H9 (cell line): ENCODE data around the gene NCS1. TPM values are rescaled to one million over a fixed set of nuclear protein-coding genes. Genes with fewer than 3 reads are reported as not detected.

Experiments used
- DNase-seq: peaks from one replicate; pipeline ENCODE4 v3.0.0-alpha.2; 2017
- H2AFZ ChIP-seq: one replicate; pipeline ENCODE4 v1.6.1; 2013; ENCODE audit warnings: mild to moderate bottlenecking, low read length, control low read depth, moderate library complexity
- H2AK5ac ChIP-seq: 2 replicates; pipeline ENCODE4 v1.6.1; 2013; ENCODE audit warnings: low read length, control low read depth, mixed read lengths; ENCODE audit not compliant: insufficient read length
- H2BK120ac ChIP-seq: one replicate; pipeline ENCODE4 v1.6.1; 2013; ENCODE audit warnings: low read depth, mild to moderate bottlenecking, low read length, control low read depth, inconsistent platforms; ENCODE audit not compliant: poor library complexity, severe bottlenecking
- H2BK12ac ChIP-seq: 2 replicates; pipeline ENCODE4 v1.6.1; 2013; ENCODE audit warnings: low read length, control low read depth, mixed read lengths, low read depth; ENCODE audit not compliant: insufficient read length
- H2BK15ac ChIP-seq: 2 replicates; pipeline ENCODE4 v1.6.1; 2013; ENCODE audit warnings: low read depth, low read length, control low read depth
- H2BK20ac ChIP-seq: one replicate; pipeline ENCODE4 v1.6.1; 2013; ENCODE audit warnings: low read depth, mild to moderate bottlenecking, low read length, control low read depth, inconsistent platforms; ENCODE audit not compliant: poor library complexity, severe bottlenecking
- H2BK5ac ChIP-seq: 2 replicates; pipeline ENCODE4 v1.6.1; 2013; ENCODE audit warnings: low read length, control low read depth, mixed read lengths; ENCODE audit not compliant: insufficient read length
- H3K14ac ChIP-seq: 2 replicates; pipeline ENCODE4 v1.6.1; 2013; ENCODE audit warnings: low read length, control low read depth; ENCODE audit not compliant: insufficient read depth
- H3K18ac ChIP-seq: 2 replicates; pipeline ENCODE4 v1.6.1; 2013; ENCODE audit warnings: low read depth, mild to moderate bottlenecking, mixed read lengths, low read length, control low read depth; ENCODE audit not compliant: insufficient read length
- H3K23ac ChIP-seq: 2 replicates; pipeline ENCODE4 v1.6.1; 2013; ENCODE audit warnings: low read length, control low read depth, mixed read lengths, low read depth; ENCODE audit not compliant: insufficient read length
- H3K23me2 ChIP-seq: 2 replicates; pipeline ENCODE4 v1.6.1; 2013; ENCODE audit warnings: low read depth, mild to moderate bottlenecking, mixed read lengths, low read length, control low read depth; ENCODE audit not compliant: insufficient read length, poor library complexity, severe bottlenecking
- H3K27ac ChIP-seq: 2 replicates; pipeline ENCODE4 v1.5.1; 2013; ENCODE audit warnings: low read length, control low read depth, mixed read lengths, low read depth; ENCODE audit not compliant: insufficient read length
- H3K27me3 ChIP-seq: 2 replicates; pipeline ENCODE4 v1.6.1; 2013; ENCODE audit warnings: low read length, control low read depth, inconsistent platforms; ENCODE audit not compliant: insufficient read depth
- H3K4ac ChIP-seq: 2 replicates; pipeline ENCODE4 v1.6.1; 2013; ENCODE audit warnings: low read depth, mild to moderate bottlenecking, control low read depth, inconsistent platforms, low read length, moderate library complexity
- H3K4me1 ChIP-seq: 2 replicates; pipeline ENCODE4 v1.6.1; 2013; ENCODE audit warnings: low read length, control low read depth, inconsistent platforms; ENCODE audit not compliant: insufficient read depth
- H3K4me2 ChIP-seq: 2 replicates; pipeline ENCODE4 v1.6.1; 2013; ENCODE audit warnings: low read length, control low read depth, mixed read lengths; ENCODE audit not compliant: insufficient read length, insufficient read depth
- H3K56ac ChIP-seq: 2 replicates; pipeline ENCODE4 v1.6.1; 2013; ENCODE audit warnings: low read depth, mild to moderate bottlenecking, mixed read lengths, low read length, control low read depth; ENCODE audit not compliant: insufficient read length
- H3K79me1 ChIP-seq: 2 replicates; pipeline ENCODE4 v1.6.1; 2013; ENCODE audit warnings: low read depth, mild to moderate bottlenecking, moderate library complexity, low read length, control low read depth, inconsistent platforms; ENCODE audit not compliant: insufficient read depth, poor library complexity, severe bottlenecking
- H3K79me2 ChIP-seq: 2 replicates; pipeline ENCODE4 v1.6.1; 2013; ENCODE audit warnings: low read length, control low read depth, inconsistent platforms; ENCODE audit not compliant: insufficient read depth
- H3K9ac ChIP-seq: 2 replicates; pipeline ENCODE4 v1.6.1; 2013; ENCODE audit warnings: low read length, control low read depth, mixed read lengths; ENCODE audit not compliant: insufficient read length; ENCODE audit errors: extremely low read depth
- H3K9me3 ChIP-seq: one replicate; pipeline ENCODE4 v1.6.1; 2013; ENCODE audit warnings: low read depth, low read length, inconsistent platforms; ENCODE audit not compliant: control insufficient read depth
- H3T11ph ChIP-seq: one replicate; pipeline ENCODE4 v1.6.1; 2013; ENCODE audit warnings: mild to moderate bottlenecking, low read length, control low read depth, inconsistent platforms
- H4K20me1 ChIP-seq: one replicate; pipeline ENCODE4 v1.6.1; 2013; ENCODE audit not compliant: control insufficient read depth, insufficient read length, insufficient read depth
- H4K5ac ChIP-seq: 2 replicates; pipeline ENCODE4 v1.6.1; 2013; ENCODE audit warnings: low read depth, mild to moderate bottlenecking, mixed read lengths, low read length, control low read depth; ENCODE audit not compliant: insufficient read length
- H4K8ac ChIP-seq: replicated peaks from 2 replicates; pipeline ENCODE4 v1.6.1; 2013; ENCODE audit warnings: low read length, control low read depth, mixed read lengths, low read depth; ENCODE audit not compliant: insufficient read length
- H4K91ac ChIP-seq: 2 replicates; pipeline ENCODE4 v1.6.1; 2013; ENCODE audit warnings: low read depth, mild to moderate bottlenecking, moderate library complexity, mixed read lengths, low read length, control low read depth; ENCODE audit not compliant: insufficient read length
- H3K27ac Mint-ChIP-seq, 3 experiments: 2 replicates in 2 of 3; 3 replicates in 1 of 3; pipeline ENCODE4 v1.8.0; 2020 to 2021; ENCODE audit warnings: mixed read lengths in 3 of 3, mild to moderate bottlenecking in 1 of 3, moderate library complexity in 1 of 3
- H3K27me3 Mint-ChIP-seq: 2 replicates; pipeline ENCODE4 v1.8.0; 2021; ENCODE audit warnings: low read depth, mild to moderate bottlenecking, moderate library complexity, mixed read lengths
- H3K36me3 Mint-ChIP-seq, 3 experiments: 2 replicates in 2 of 3; 3 replicates in 1 of 3; pipeline ENCODE4 v1.8.0; 2020 to 2021; ENCODE audit warnings: low read depth in 3 of 3, mixed read lengths in 3 of 3; ENCODE audit not compliant: insufficient read depth in 1 of 3
- H3K4me1 Mint-ChIP-seq, 2 experiments: 2 replicates each; pipeline ENCODE4 v1.8.0; 2020; ENCODE audit warnings: mixed read lengths in 2 of 2
- H3K4me3 Mint-ChIP-seq, 2 experiments: 2 replicates in 1 of 2; 3 replicates in 1 of 2; pipeline ENCODE4 v1.8.0; 2020 to 2021; ENCODE audit warnings: mild to moderate bottlenecking in 2 of 2, mixed read lengths in 2 of 2, moderate library complexity in 1 of 2
- H3K9me3 Mint-ChIP-seq, 2 experiments: 2 replicates in 1 of 2; 3 replicates in 1 of 2; pipeline ENCODE4 v1.8.0; 2020; ENCODE audit warnings: mild to moderate bottlenecking in 2 of 2, mixed read lengths in 2 of 2, moderate library complexity in 1 of 2
- WGBS: extraction: QIAGEN DNeasy Blood & Tissue Kit; methylation state at CpG from one replicate; pipeline ENCODE4 v1.1.7; 2013; ENCODE audit warnings: missing lambda C conversion rate, low lambda C conversion rate, mixed read lengths; ENCODE audit not compliant: insufficient read length; ENCODE audit errors: extremely low coverage; 5-methylcytosine and 5-hydroxymethylcytosine counted together
- total RNA-seq: library from RNA; stranded (reverse); gene quantifications from 2 replicates; pipeline ENCODE4 v1.2.1, GENCODE V29; 2021
- TF ChIP-seq, protein P1 (sequence below): fragments of 200-600 bp; sonication (generic); conservative IDR thresholded peaks from 3 replicates; pipeline ENCODE4 v1.8.0; 2021; ENCODE audit warnings: antibody characterized with exemption, mild to moderate bottlenecking

NCS1 gene
- total RNA-seq, 1 experiment from 2014 or later = 38.1 TPM

GRCh38 chr9:130237076-130237475 lies 64.9 kb downstream of the NCS1 start:
- H3K4ac ChIP-seq = no peak overlapping the region
- H3K4me1 Mint-ChIP-seq = peaks cover 14 to 44% of the 10 kb centered on the region in 2 experiments
- no peak overlapping the region for H3K23ac ChIP-seq
- H2BK5ac ChIP-seq = no peak overlapping the region
- H2AFZ ChIP-seq = no peak overlapping the region
- no peak for DNase-seq
- H2BK20ac ChIP-seq = no peak overlapping the region
- H3K36me3 Mint-ChIP-seq = peaks cover 6 to 16% (median 14%) of the 10 kb centered on the region in 3 experiments; a peak in 5 of 7 replicates
- WGBS = no CpG with 5 or more reads among the region's 11 CpGs
- no peaks in the 10 kb centered on the region for H4K20me1 ChIP-seq
- TF ChIP-seq, protein P1, sequence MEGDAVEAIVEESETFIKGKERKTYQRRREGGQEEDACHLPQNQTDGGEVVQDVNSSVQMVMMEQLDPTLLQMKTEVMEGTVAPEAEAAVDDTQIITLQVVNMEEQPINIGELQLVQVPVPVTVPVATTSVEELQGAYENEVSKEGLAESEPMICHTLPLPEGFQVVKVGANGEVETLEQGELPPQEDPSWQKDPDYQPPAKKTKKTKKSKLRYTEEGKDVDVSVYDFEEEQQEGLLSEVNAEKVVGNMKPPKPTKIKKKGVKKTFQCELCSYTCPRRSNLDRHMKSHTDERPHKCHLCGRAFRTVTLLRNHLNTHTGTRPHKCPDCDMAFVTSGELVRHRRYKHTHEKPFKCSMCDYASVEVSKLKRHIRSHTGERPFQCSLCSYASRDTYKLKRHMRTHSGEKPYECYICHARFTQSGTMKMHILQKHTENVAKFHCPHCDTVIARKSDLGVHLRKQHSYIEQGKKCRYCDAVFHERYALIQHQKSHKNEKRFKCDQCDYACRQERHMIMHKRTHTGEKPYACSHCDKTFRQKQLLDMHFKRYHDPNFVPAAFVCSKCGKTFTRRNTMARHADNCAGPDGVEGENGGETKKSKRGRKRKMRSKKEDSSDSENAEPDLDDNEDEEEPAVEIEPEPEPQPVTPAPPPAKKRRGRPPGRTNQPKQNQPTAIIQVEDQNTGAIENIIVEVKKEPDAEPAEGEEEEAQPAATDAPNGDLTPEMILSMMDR = no peak
- H3K4me2 ChIP-seq = no peak overlapping the region
- no peaks in the 10 kb centered on the region for H3K23me2 ChIP-seq
- H2AK5ac ChIP-seq = no peak overlapping the region
- no peak overlapping the region for H3K56ac ChIP-seq
- no peaks in the 10 kb centered on the region for H3K27me3 ChIP-seq
- H2BK15ac ChIP-seq = no peak overlapping the region
- H3K4me1 ChIP-seq = no peaks in the 10 kb centered on the region
- H3K4me3 Mint-ChIP-seq = no peak overlapping the region
- H3K27ac ChIP-seq = no peak overlapping the region
- no peaks in the 10 kb centered on the region for H3K9me3 ChIP-seq
- H2BK120ac ChIP-seq = no peak overlapping the region
- no peaks in the 10 kb centered on the region for H3K79me2 ChIP-seq
- H3T11ph ChIP-seq = no peak overlapping the region
- no peak overlapping the region for H2BK12ac ChIP-seq
- no peaks in the 10 kb centered on the region; a peak in 1 of 5 replicates for H3K9me3 Mint-ChIP-seq
- no peaks in the 10 kb centered on the region for H3K79me1 ChIP-seq
- peak overlapping the region in 1 of 3 experiments; percentile 22; a peak in 1 of 7 replicates for H3K27ac Mint-ChIP-seq
- H3K9ac ChIP-seq = no peak overlapping the region
- H4K8ac ChIP-seq = no peak overlapping the region
- no peak overlapping the region for H4K91ac ChIP-seq
- H3K18ac ChIP-seq = no peak overlapping the region
- H3K14ac ChIP-seq = no peak overlapping the region
- no peak overlapping the region for H4K5ac ChIP-seq
- H3K27me3 Mint-ChIP-seq = no peaks in the 10 kb centered on the region; the same call in 1 of the 2 replicates
